ENCODE results near the gene ZSWIM6. TPM values are rescaled to one million over a fixed set of nuclear protein-coding genes. Genes with fewer than 3 reads are reported as not detected.
A peak's percentile ranks its signal among the peaks of the same experiment; 100 is the strongest.
"Not testable (repeated sequence)": the region's sequence is repeated elsewhere in the genome, so short reads cannot be mapped to it uniquely, and the experiment has no call there.

ZSWIM6 gene
- total and polyA plus RNA-seq, 8 donors: 2.9 to 39.3 (median 15.4) TPM

DNA sequence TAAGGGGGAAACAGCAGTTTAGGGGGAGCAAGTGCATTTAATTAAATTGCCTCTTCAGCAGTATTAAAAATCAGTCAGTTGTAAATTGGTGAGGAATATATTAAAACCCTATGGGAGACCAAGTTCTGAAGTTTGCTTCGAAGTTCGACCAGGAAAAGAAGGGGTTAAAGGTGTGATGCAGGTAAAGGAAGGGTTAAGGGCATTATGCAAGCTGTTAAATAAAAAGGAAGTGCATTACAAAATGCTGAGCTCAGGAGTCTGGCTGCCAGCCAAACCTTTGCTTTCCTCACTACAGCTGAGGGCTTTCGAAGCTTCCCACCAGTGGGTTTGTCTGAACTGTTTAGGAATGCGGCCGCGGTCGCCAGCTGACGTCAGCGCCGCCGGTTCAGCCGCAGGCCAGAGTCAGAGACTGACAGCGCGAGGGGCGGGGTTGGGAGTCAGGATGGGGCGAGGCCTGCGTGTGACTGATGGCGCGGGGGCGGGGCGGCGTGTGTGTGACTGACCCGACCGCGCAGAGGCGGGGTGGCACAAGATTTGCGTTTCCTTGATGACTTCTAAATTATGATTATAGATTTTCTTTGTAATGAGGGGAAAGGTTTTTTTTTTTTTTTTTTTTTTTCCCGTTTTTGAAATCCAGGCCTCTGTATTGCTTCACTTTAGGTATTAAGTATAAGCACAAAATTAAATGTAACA is 76.6 kb downstream of the ZSWIM6 start:
- Histone ChIP-seq H3K4me3 (peak overlapping the region; percentile 4 to 19 (median 8)), H3K27ac (peak overlapping the region in 4 of 5 donors; percentile 69 to 81 (median 74)), H3K4me1 (peaks cover 6 to 43% (median 23%) of the 10 kb centered on the region in 4 donors), H3K27me3 (no peaks in the 10 kb centered on the region), H3K36me3 (no peaks in the 10 kb centered on the region), H3K9me3 (no peaks in the 10 kb centered on the region)
- intact Hi-C loops (cut with DNase I; ENCODE audit: low total_unique reads): loop anchor here (5.0 kb wide), 1 partner anchor 76 kb away; the partner anchor contains the start of gene ZSWIM6
- DNase-seq: peak; percentile 99 to 100
- TF ChIP-seq POLR2AphosphoS5 (IDR thresholded peaks at IDR 0.05) (peak; percentile 94 to 97 (median 95)), POLR2A (IDR thresholded peaks at IDR 0.05) (no peak), EP300 (IDR thresholded peaks at IDR 0.05) (peak; percentile 93)
- 0 to 1% (median 1%) methylated on average over 28 of the region's 28 CpGs for WGBS, 5 donors

DNA sequence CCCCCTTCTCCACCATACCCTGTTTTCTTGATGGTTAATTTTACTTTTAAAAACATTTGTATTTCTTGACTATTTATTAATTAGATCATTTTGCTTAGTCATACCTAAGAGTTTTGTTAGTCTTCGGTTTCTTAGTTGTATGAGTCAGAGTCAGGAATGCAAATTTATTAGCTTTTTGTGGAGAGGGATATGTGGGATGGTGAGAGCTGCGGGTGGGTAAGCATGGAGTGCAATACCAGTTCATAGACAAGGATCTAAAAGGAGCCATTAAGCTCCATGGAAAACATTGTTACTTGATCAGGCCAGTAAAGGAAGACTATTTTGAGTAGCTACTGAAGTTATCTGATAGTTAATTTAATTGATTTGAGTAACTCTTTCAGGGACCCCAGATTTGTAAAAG is 77.5 kb downstream of the ZSWIM6 start:
- Histone ChIP-seq H3K4me3 (no peak overlapping the region), H3K27me3 (no peaks in the 10 kb centered on the region), H3K9me3 (no peaks in the 10 kb centered on the region), H3K27ac (peak overlapping the region in 4 of 5 donors; percentile 69 to 81 (median 74)), H3K36me3 (no peaks in the 10 kb centered on the region), H3K4me1 (peaks cover 6 to 50% (median 24%) of the 10 kb centered on the region in 4 donors)
- no peak for TF ChIP-seq POLR2AphosphoS5 (IDR thresholded peaks at IDR 0.05)
- no peak for TF ChIP-seq EP300 (IDR thresholded peaks at IDR 0.05)
- TF ChIP-seq, protein P1, sequence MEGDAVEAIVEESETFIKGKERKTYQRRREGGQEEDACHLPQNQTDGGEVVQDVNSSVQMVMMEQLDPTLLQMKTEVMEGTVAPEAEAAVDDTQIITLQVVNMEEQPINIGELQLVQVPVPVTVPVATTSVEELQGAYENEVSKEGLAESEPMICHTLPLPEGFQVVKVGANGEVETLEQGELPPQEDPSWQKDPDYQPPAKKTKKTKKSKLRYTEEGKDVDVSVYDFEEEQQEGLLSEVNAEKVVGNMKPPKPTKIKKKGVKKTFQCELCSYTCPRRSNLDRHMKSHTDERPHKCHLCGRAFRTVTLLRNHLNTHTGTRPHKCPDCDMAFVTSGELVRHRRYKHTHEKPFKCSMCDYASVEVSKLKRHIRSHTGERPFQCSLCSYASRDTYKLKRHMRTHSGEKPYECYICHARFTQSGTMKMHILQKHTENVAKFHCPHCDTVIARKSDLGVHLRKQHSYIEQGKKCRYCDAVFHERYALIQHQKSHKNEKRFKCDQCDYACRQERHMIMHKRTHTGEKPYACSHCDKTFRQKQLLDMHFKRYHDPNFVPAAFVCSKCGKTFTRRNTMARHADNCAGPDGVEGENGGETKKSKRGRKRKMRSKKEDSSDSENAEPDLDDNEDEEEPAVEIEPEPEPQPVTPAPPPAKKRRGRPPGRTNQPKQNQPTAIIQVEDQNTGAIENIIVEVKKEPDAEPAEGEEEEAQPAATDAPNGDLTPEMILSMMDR (IDR thresholded peaks at IDR 0.05): no peak
- no peak for TF ChIP-seq POLR2A (IDR thresholded peaks at IDR 0.05)
- intact Hi-C loops (cut with DNase I; ENCODE audit: low total_unique reads): loop anchor here (5.0 kb wide), 1 partner anchor 77 kb away; the partner anchor contains the start of gene ZSWIM6
- 16 to 27% (median 21%) methylated on average over 2 of the region's 2 CpGs for WGBS, 5 donors
- DNase-seq: peak in 1 of 2 donors; percentile 67

DNA sequence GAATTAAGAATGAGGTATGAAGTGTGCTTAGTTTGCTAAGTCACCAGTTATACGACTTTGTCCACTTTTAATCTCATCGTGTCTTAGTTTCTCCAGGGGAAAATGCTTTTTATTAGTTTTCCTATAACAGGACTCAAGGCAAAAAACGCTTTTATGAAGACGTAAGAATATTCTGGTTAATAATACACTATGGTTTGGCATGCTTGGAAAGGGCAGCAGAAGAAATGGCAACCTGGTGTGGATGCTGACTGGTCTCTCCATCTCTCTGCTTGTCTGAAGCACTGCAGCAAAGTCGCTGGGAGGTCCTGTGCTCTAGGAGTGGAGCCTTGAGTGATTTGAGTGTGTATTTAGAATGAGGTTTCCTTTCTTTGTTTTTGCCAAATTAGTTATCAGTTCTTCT is 78.8 kb downstream of the ZSWIM6 start:
- peaks cover 6 to 52% (median 31%) of the 10 kb centered on the region in 4 donors for H3K4me1 ChIP-seq
- no peaks in the 10 kb centered on the region for H3K36me3 ChIP-seq
- intact Hi-C loops (cut with DNase I; ENCODE audit: low total_unique reads): no loop called here
- H3K27ac ChIP-seq: peak overlapping the region in 1 of 5 donors; percentile 81
- H3K9me3 ChIP-seq: no peaks in the 10 kb centered on the region
- WGBS, 5 donors: 84 to 89% (median 85%) methylated on average over 5 of the region's 5 CpGs
- TF ChIP-seq, protein P1 (IDR thresholded peaks at IDR 0.05): no peak
- TF ChIP-seq EP300 (IDR thresholded peaks at IDR 0.05) (no peak), POLR2A (IDR thresholded peaks at IDR 0.05) (no peak), POLR2AphosphoS5 (IDR thresholded peaks at IDR 0.05) (no peak)
- H3K4me3 ChIP-seq: no peak overlapping the region
- no peak for DNase-seq
- no peaks in the 10 kb centered on the region for H3K27me3 ChIP-seq

DNA sequence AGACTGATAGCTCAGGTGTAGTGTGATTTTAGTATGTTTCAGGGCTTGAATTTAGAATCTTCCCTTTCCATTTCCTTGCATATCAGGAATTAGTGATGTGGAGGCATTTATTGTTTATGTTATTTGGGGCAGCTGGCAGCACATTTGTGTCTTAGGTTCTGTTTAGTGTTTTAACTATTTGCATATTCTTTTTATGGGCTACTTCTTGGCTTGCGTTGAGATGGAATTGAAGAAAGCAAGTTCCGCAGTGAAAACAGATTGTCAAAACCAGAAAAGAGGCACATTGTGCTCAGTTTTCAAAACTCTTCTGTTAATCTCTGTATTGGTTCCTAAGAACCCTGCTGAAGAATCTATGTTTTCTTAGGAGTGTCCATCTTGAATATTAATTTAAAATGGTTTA is 80.3 kb downstream of the ZSWIM6 start:
- Histone ChIP-seq H3K27me3 (no peaks in the 10 kb centered on the region), H3K36me3 (no peaks in the 10 kb centered on the region), H3K9me3 (no peaks in the 10 kb centered on the region), H3K4me3 (no peak overlapping the region), H3K27ac (peak overlapping the region in 1 of 5 donors; percentile 16), H3K4me1 (peaks cover 16 to 68% (median 46%) of the 10 kb centered on the region in 4 donors)
- TF ChIP-seq, protein P1 (IDR thresholded peaks at IDR 0.05): no peak
- TF ChIP-seq POLR2AphosphoS5 (IDR thresholded peaks at IDR 0.05): no peak
- no peak for TF ChIP-seq EP300 (IDR thresholded peaks at IDR 0.05)
- TF ChIP-seq POLR2A (IDR thresholded peaks at IDR 0.05): no peak
- intact Hi-C loops (cut with DNase I; ENCODE audit: low total_unique reads): no loop called here
- DNase-seq: no peak
- WGBS, 5 donors: 89 to 92% (median 90%) methylated on average over 2 of the region's 2 CpGs

DNA sequence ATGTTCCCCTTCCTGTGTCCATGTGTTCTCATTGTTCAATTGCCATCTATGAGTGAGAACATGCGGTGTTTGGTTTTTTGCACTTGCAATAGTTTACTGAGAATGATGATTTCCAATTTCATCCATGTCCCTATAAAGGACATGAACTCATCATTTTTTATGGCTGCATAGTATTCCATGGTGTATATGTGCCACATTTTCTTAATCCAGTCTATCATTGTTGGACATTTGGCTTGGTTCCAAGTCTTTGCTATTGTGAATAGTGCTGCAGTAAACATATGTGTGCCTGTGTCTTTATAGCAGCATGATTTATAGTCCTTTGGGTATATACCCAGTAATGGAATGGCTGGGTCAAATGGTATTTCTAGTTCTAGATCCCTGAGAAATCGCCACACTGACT is 81.1 kb downstream of the ZSWIM6 start:
- H3K27me3 ChIP-seq; intact Hi-C loops (cut with DNase I; ENCODE audit: low total_unique reads); H3K36me3 ChIP-seq; H3K4me3 ChIP-seq; H3K27ac ChIP-seq; DNase-seq; H3K9me3 ChIP-seq: not testable (repeated sequence)
- 87 to 100% (median 91%) methylated on average over 2 of the region's 2 CpGs for WGBS, 5 donors
- peaks cover 16 to 68% (median 46%) of the 10 kb centered on the region in 4 donors for H3K4me1 ChIP-seq

Data from stomach (tissue), 9 donors.